CD1c-positive myeloid dendritic cell (primary cell): ENCODE measurements around the gene AKT3.
"Not testable (repeated sequence)": the region's sequence is repeated elsewhere in the genome, so short reads cannot be mapped to it uniquely, and the experiment has no call there.

Source experiments
- DNase-seq: peaks from one replicate; pipeline ENCODE4 v3.0.0-alpha.2; 2016; ENCODE audit errors: extremely low spot score

AKT3 gene

GRCh38 chr1:243784506-243784905, 65.5 kb downstream of the AKT3 start:
- no peak for DNase-seq

GRCh38 chr1:243783714-243784113, 66.3 kb downstream of the AKT3 start:
- DNase-seq = no peak

GRCh38 chr1:243772361-243773050, 77.5 kb downstream of the AKT3 start:
- not testable (repeated sequence) for DNase-seq

GRCh38 chr1:243770860-243771259, 79.2 kb downstream of the AKT3 start:
- no peak for DNase-seq

GRCh38 chr1:243765676-243766075, 84.4 kb downstream of the AKT3 start:
- no peak for DNase-seq

- no peak for DNase-seq
Observed at GRCh38 chr1:243763806-243764205, 86.2 kb downstream of the AKT3 start.

GRCh38 chr1:243758647-243759046, 91.4 kb downstream of the AKT3 start:
- no peak for DNase-seq

GRCh38 chr1:243756529-243756928, 93.5 kb downstream of the AKT3 start:
- DNase-seq = no peak

GRCh38 chr1:243754348-243754747, 95.7 kb downstream of the AKT3 start:
- no peak for DNase-seq

GRCh38 chr1:243751506-243751905, 98.5 kb downstream of the AKT3 start:
- no peak for DNase-seq

GRCh38 chr1:243748706-243749283, 101.2 kb downstream of the AKT3 start:
- DNase-seq = peak; percentile 72

- DNase-seq = no peak
Observed at GRCh38 chr1:243748227-243748626, 101.8 kb downstream of the AKT3 start.

GRCh38 chr1:243746751-243747150, 103.3 kb downstream of the AKT3 start:
- no peak for DNase-seq

GRCh38 chr1:243745356-243745755, 104.7 kb downstream of the AKT3 start:
- DNase-seq = no peak

- no peak for DNase-seq
Observed at GRCh38 chr1:243742819-243743218, 107.2 kb downstream of the AKT3 start.

- no peak for DNase-seq
Observed at GRCh38 chr1:243740255-243740999, 109.6 kb downstream of the AKT3 start.

GRCh38 chr1:243739335-243740003, 110.6 kb downstream of the AKT3 start:
- no peak for DNase-seq

- no peak for DNase-seq
Observed at GRCh38 chr1:243738020-243738419, 112.0 kb downstream of the AKT3 start.

GRCh38 chr1:243735457-243735856, 114.6 kb downstream of the AKT3 start:
- DNase-seq = no peak

- peak; percentile 51 for DNase-seq
Observed at GRCh38 chr1:243734308-243734695, 115.7 kb downstream of the AKT3 start.

GRCh38 chr1:243733670-243734307, 116.3 kb downstream of the AKT3 start:
- DNase-seq = no peak

GRCh38 chr1:243732637-243733036, 117.4 kb downstream of the AKT3 start:
- DNase-seq = no peak
